GM12878 (cell line): Measurements from ENCODE around the gene KLF11.
"Not testable (repeated sequence)": the region's sequence is repeated elsewhere in the genome, so short reads cannot be mapped to it uniquely, and the experiment has no call there.

ENCODE experiments used
- CTCF ChIP-seq, 3 experiments: IDR thresholded peaks in 2 of 3; conservative IDR thresholded peaks in 1 of 3; 2 replicates each; pipeline ENCODE4 v1.5.1; 2011; ENCODE audit warnings: low read depth in 3 of 3, low read length in 3 of 3, mild to moderate bottlenecking in 3 of 3, control low read depth in 2 of 3, moderate library complexity in 2 of 3, inconsistent platforms in 1 of 3, mixed read lengths in 1 of 3; ENCODE audit not compliant: control insufficient read depth in 2 of 3, insufficient read depth in 1 of 3; ENCODE audit errors: extremely low read depth in 1 of 3
- YY1 ChIP-seq: IDR thresholded peaks from 2 replicates; pipeline ENCODE4 v1.6.1; 2011; ENCODE audit warnings: low read depth, mild to moderate bottlenecking, low read length
- ZNF217 ChIP-seq: fragments of 450-650 bp; IDR thresholded peaks from 2 replicates; pipeline ENCODE4 v1.6.1; 2017; ENCODE audit warnings: antibody characterized with exemption, mild to moderate bottlenecking

DNA sequence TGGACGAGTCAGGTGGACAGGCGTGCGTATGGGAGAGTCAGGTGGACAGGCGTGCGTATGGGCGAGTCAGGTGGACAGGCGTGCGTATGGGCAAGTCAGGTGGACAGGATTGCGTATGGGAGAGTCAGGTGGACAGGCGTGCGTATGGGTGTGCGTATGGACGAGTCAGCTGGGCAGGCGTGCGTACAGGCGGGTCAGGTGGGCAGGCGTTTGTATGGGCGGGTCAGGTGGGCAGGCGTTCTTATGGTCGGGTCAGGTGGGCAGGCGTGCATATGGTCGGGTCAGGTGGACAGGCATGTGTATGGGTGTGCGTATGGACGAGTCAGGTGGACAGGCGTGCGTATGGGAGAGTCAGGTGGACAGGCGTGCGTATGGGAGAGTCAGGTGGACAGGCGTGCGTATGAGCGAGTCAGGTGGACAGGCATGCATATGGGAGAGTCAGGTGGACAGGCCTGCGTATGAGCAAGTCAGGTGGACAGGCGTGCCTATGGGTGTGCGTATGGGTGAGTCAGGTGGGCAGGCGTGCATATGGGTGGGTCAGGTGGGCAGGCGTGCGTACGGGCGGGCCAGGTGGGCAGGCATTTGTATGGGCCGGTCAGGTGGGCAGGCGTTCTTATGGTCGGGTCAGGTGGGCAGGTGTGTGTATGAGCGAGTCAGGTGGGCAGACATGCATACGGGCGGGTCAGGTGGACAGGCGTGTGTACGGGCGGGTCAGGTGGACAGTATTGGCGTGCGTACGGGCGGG, 32.3 kb upstream of the KLF11 start:
- TF ChIP-seq CTCF (IDR thresholded peaks at IDR 0.05 in 2 of 3, conservative IDR thresholded peaks at IDR 0.05 in 1 of 3; ENCODE audit: control insufficient read depth in 2 of 3, extremely low read depth in 1 of 3, insufficient read depth in 1 of 3, low read depth in 3 of 3, low read length in 3 of 3); YY1; ZNF217: not testable (repeated sequence)
